ENCODE data around the gene PDCD6IP.

Gene PDCD6IP

DNA sequence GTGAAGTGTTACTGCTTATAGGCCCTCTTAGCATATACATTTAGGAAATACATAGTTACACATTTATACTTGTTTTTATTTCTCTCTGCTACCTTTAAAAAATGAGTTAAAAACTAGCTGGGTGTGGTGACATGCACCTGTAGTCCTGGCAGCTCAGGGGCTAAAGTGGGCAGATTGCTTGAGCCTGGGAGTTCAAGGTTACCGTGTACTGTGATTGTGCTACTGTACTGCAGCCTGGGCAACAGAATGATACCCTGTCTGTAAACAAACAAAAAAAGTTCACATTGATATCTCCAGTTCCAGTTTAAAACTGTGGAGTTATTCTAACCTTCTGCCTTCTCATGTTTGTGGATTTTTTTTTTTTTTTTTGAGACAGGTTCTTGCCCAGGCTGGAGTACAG lies 12.1 kb downstream of the PDCD6IP start:
- no peak overlapping the region for H3K4me3 ChIP-seq (ENCODE audit: low read depth, low read length)
- TF ChIP-seq, protein P1, sequence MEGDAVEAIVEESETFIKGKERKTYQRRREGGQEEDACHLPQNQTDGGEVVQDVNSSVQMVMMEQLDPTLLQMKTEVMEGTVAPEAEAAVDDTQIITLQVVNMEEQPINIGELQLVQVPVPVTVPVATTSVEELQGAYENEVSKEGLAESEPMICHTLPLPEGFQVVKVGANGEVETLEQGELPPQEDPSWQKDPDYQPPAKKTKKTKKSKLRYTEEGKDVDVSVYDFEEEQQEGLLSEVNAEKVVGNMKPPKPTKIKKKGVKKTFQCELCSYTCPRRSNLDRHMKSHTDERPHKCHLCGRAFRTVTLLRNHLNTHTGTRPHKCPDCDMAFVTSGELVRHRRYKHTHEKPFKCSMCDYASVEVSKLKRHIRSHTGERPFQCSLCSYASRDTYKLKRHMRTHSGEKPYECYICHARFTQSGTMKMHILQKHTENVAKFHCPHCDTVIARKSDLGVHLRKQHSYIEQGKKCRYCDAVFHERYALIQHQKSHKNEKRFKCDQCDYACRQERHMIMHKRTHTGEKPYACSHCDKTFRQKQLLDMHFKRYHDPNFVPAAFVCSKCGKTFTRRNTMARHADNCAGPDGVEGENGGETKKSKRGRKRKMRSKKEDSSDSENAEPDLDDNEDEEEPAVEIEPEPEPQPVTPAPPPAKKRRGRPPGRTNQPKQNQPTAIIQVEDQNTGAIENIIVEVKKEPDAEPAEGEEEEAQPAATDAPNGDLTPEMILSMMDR (IDR thresholded peaks at IDR 0.05; ENCODE audit: control insufficient read depth, extremely low read depth, insufficient read depth) = no peak
- no peak for DNase-seq (ENCODE audit: low read depth)

DNA sequence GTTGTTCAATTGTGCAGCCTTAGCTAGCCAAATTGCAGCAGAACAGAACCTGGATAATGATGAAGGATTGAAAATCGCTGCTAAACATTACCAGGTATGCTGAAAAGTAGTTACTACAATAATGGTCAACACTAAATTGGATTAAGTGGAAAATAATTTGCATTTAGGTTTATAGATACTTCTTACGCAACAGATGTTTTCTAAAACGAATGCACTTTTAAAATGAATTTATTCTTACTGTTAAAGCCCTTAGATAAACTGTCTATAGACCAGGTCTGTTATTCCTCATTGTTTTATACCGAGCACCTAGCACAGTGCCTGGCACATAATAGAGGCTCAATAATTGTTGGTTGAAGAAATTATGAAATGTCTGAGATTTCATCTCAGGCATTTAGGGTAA lies 23.6 kb downstream of the PDCD6IP start:
- H3K4me3 ChIP-seq (ENCODE audit: low read depth, low read length) = no peak overlapping the region
- TF ChIP-seq, protein P1 (IDR thresholded peaks at IDR 0.05; ENCODE audit: control insufficient read depth, extremely low read depth, insufficient read depth) = no peak
- no peak for DNase-seq (ENCODE audit: low read depth)

DNA sequence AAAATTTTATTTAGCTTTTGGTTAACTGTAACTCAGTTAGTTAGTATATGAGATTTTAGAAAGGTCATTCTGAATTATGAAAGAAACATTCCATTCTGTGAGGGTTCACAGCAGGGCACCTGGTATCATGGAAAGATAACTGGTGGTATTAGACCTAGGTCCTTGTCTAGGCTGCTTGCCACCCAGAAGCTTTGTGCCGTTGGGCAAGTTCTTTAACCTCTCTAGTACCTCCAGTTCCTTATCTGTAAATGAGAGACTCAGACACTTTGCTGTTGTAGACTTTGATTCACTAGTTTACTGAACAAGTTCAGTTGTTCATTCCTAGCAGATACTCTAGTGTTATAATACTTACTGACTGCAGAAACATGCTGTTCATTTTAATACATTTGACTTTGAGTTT lies 25.4 kb downstream of the PDCD6IP start:
- H3K4me3 ChIP-seq (ENCODE audit: low read depth, low read length) = no peak overlapping the region
- DNase-seq (ENCODE audit: low read depth) = no peak
- TF ChIP-seq, protein P1 (IDR thresholded peaks at IDR 0.05; ENCODE audit: control insufficient read depth, extremely low read depth, insufficient read depth) = no peak

DNA sequence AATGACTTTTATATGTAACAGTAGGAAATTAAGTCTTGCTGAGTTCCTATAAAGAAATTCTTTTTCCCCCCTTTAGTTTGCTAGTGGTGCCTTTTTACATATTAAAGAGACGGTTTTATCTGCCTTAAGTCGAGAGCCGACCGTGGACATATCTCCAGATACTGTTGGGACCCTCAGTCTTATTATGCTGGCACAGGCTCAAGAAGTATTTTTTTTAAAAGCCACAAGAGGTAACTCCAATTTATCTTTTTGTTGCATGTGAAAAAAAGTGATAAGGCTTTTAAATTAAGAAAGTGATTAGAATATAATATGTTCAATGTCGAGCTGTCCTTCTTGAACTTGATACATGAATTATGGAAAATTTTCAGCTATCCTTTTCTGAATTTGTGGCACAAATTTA lies 26.7 kb downstream of the PDCD6IP start:
- TF ChIP-seq, protein P1 (IDR thresholded peaks at IDR 0.05; ENCODE audit: control insufficient read depth, extremely low read depth, insufficient read depth) = no peak
- no peak for DNase-seq (ENCODE audit: low read depth)
- H3K4me3 ChIP-seq (ENCODE audit: low read depth, low read length) = no peak overlapping the region

DNA sequence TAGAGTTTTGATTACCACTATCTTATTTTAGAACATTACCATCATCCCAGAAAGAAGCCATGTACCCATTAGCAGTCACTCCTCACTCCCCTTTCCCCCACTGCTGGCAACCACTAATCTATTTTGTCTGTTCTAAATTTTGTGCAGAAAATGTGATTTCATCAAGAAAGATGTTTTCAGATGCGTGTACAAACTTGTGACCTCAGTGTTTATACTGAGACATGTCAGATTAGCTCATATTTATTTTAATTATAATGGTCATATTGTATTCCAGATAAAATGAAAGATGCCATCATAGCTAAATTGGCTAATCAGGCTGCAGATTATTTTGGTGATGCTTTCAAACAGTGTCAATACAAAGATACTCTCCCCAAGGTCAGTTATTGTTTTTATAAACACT lies 27.8 kb downstream of the PDCD6IP start:
- no peak for DNase-seq (ENCODE audit: low read depth)
- TF ChIP-seq, protein P1 (IDR thresholded peaks at IDR 0.05; ENCODE audit: control insufficient read depth, extremely low read depth, insufficient read depth) = no peak
- no peak overlapping the region for H3K4me3 ChIP-seq (ENCODE audit: low read depth, low read length)

DNA sequence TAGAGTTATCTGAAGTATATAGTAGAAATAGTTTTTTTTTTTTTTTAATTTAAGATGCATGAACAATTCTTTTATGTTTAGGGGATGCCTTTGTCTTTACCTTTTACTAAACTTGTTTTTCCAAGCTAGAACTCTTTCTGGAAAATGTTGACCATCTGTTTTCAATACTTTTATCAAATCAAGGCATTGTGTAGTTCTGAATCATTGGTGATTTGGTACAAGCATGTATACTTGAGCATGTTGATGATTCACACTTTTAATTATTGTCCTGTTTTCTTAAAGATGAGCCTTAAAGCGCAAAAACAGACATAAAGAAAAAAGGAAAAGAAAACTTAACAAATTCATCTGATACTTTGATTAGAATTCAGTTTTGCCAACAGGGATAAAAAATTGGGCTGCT lies 28.3 kb downstream of the PDCD6IP start:
- no peak overlapping the region for H3K4me3 ChIP-seq (ENCODE audit: low read depth, low read length)
- DNase-seq (ENCODE audit: low read depth) = no peak
- TF ChIP-seq, protein P1 (IDR thresholded peaks at IDR 0.05; ENCODE audit: control insufficient read depth, extremely low read depth, insufficient read depth) = no peak

DNA sequence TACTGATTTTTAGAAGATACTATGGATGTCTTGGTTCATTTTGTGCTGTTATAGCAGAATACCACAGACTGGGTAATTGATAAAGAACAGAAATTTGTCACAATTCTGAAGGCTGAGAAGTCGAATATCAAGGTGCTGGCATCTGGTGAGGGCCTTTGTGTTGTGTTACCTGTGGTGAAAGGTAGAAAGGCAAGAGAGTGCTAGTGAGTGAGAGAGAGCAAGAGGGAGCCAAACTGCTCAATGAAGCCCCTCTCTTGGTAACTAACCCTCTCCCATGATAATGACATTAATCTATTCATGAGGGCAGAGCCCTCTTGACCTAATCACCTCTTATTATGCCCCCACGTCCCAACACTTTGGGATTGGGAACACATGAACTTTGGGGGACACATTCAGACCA lies 31.3 kb downstream of the PDCD6IP start:
- DNase-seq (ENCODE audit: low read depth) = no peak
- TF ChIP-seq, protein P1 (IDR thresholded peaks at IDR 0.05; ENCODE audit: control insufficient read depth, extremely low read depth, insufficient read depth) = no peak
- H3K4me3 ChIP-seq (ENCODE audit: low read depth, low read length) = no peak overlapping the region

All from LNCaP clone FGC (cell line).